NK-92 treated with Interleukin-12 subunit alpha and Interleukin-12 subunit beta, amount 100 ng/mL, for 24 hours (cell line): ENCODE data around the gene RNF217.
"Not testable (repeated sequence)": the region's sequence is repeated elsewhere in the genome, so short reads cannot be mapped to it uniquely, and the experiment has no call there.

ENCODE experiments used
- DNase-seq: peaks from one replicate; lab custom pipeline; 2025; lab: John Stamatoyannopoulos, UW

RNF217 gene

GRCh38 chr6:125125856-125126255 lies 163.6 kb downstream of the RNF217 start:
- not testable (repeated sequence) for DNase-seq

- DNase-seq, result no peak
These were observed 167.1 kb downstream of the RNF217 start for GRCh38 chr6:125129354-125129753.

- DNase-seq, result no peak
These were observed 169.8 kb downstream of the RNF217 start for GRCh38 chr6:125132058-125132457.

GRCh38 chr6:125136378-125136777 lies 174.1 kb downstream of the RNF217 start:
- DNase-seq, result no peak

- no peak for DNase-seq
These were observed 175.8 kb downstream of the RNF217 start for GRCh38 chr6:125138083-125138482.

- no peak for DNase-seq
These were observed 178.6 kb downstream of the RNF217 start for GRCh38 chr6:125140808-125141207.
